K562 (cell line): Measurements from ENCODE around the gene TRNT1. TPM values are rescaled to one million over a fixed set of nuclear protein-coding genes. Genes with fewer than 3 reads are reported as not detected.

ENCODE experiments used
- ARID1B ChIP-seq: fragments of 450-650 bp; IDR thresholded peaks from 2 replicates; pipeline ENCODE4 v1.6.1; 2016; ENCODE audit warnings: antibody characterized with exemption, mild to moderate bottlenecking, inconsistent platforms
- CEBPG ChIP-seq, 3 experiments: fragments of 200-800 bp in 1 of 3; sonication (Bioruptor generic) in 1 of 3; sonication (generic) in 1 of 3; formaldehyde crosslinking in 1 of 3; IDR thresholded peaks in 2 of 3; conservative IDR thresholded peaks in 1 of 3; 2 replicates each; pipeline versions ENCODE4 v1.6.1 to v1.8.0; 2016 to 2022; ENCODE audit warnings: missing compliant biosample characterization in 2 of 3, missing genetic modification characterization in 2 of 3, mild to moderate bottlenecking in 1 of 3, missing genetic modification reagents in 1 of 3
- CSDE1 ChIP-seq, 2 experiments: fragments of 450-650 bp; IDR thresholded peaks; 2 replicates each; pipeline ENCODE4 v1.6.1; 2016; ENCODE audit warnings: mild to moderate bottlenecking in 1 of 2
- ETV1 ChIP-seq: fragments of 450-650 bp; conservative IDR thresholded peaks from 2 replicates; pipeline ENCODE4 v1.6.1; 2016; ENCODE audit warnings: missing genetic modification characterization, control low read depth, low read depth, missing compliant biosample characterization
- ID3 ChIP-seq, 2 experiments: fragments of 250-450 bp in 1 of 2; fragments of 450-650 bp in 1 of 2; sonication (Bioruptor Pico) in 1 of 2; IDR thresholded peaks; 2 replicates each; pipeline versions ENCODE4 v1.6.1 to v1.8.0; 2016 to 2021; ENCODE audit warnings: mild to moderate bottlenecking in 2 of 2, moderate library complexity in 2 of 2, missing compliant biosample characterization in 1 of 2, missing genetic modification characterization in 1 of 2
- JUN ChIP-seq, 2 experiments: sonication (generic) in 1 of 2; formaldehyde crosslinking in 1 of 2; IDR thresholded peaks; 2 replicates each; pipeline versions ENCODE4 v1.6.1 to v1.8.0; 2012 to 2022; ENCODE audit warnings: borderline replicate concordance in 2 of 2, mild to moderate bottlenecking in 2 of 2, improper control_type of control experiment in 1 of 2, low read depth in 1 of 2, low read length in 1 of 2, missing genetic modification reagents in 1 of 2
- PML ChIP-seq: IDR thresholded peaks from 2 replicates; pipeline ENCODE4 v1.6.1; 2012; ENCODE audit warnings: low read length, inconsistent platforms
- PRMT5 ChIP-seq: sonication (generic); formaldehyde crosslinking; IDR thresholded peaks from 2 replicates; pipeline ENCODE4 v1.5.0; 2020; ENCODE audit warnings: missing genetic modification reagents
- polyA plus RNA-seq, 8 experiments: library from polyadenylated mRNA; depleted of rRNA in 4 of 8; stranded (reverse) in 5 of 8; unstranded in 3 of 8; fragments of >200 nt; fragmentation: Nextera tagmentation in 2 of 8; fragmentation: Illumina TruSeq in 1 of 8; extraction: Ambion mirVana in 2 of 8; extraction: Trizol in 1 of 8; gene quantifications; 2 replicates each; pipeline versions ENCODE4 v1.2.1 to v1.2.3, GENCODE V29; 2011 to 2014; ENCODE audit warnings: inconsistent platforms in 1 of 8, missing spikeins in 1 of 8
- total RNA-seq, 7 experiments: library from RNA; depleted of rRNA in 6 of 7; stranded (reverse); fragments of >200 nt in 6 of 7; fragmentation: Illumina TruSeq in 2 of 7; extraction: Trizol in 2 of 7; gene quantifications; 2 replicates each; pipeline versions ENCODE4 v1.2.1 to v1.2.3, GENCODE V29; 2011 to 2021; ENCODE audit warnings: low replicate concordance in 1 of 7
- TF ChIP-seq, protein P1 (sequence below), 2 experiments: fragments of 450-650 bp in 1 of 2; sonication (generic) in 1 of 2; formaldehyde crosslinking in 1 of 2; IDR thresholded peaks in 1 of 2; conservative IDR thresholded peaks in 1 of 2; 2 replicates each; pipeline versions ENCODE4 v1.6.1 to v1.8.1; 2016 to 2023; ENCODE audit warnings: mild to moderate bottlenecking in 2 of 2, moderate library complexity in 2 of 2, inconsistent platforms in 1 of 2, missing genetic modification reagents in 1 of 2
- TF ChIP-seq, protein P2 (sequence below), 2 experiments: fragments of 450-650 bp; IDR thresholded peaks; 2 replicates each; pipeline ENCODE4 v1.6.1; 2018; ENCODE audit warnings: mild to moderate bottlenecking in 2 of 2, low read depth in 1 of 2; ENCODE audit not compliant: partially characterized antibody in 2 of 2
- TF ChIP-seq, protein P3 (sequence below): fragments of 250-450 bp; sonication (Bioruptor Pico); IDR thresholded peaks from 2 replicates; pipeline ENCODE4 v1.5.0; 2022; ENCODE audit warnings: mild to moderate bottlenecking

Gene TRNT1
- total and polyA plus RNA-seq, 9 of the 15 experiments (the other 6 are each of a cell fraction or from before 2014, with no cell fraction given), result 38.1 to 58.2 (median 47.4) TPM

DNA sequence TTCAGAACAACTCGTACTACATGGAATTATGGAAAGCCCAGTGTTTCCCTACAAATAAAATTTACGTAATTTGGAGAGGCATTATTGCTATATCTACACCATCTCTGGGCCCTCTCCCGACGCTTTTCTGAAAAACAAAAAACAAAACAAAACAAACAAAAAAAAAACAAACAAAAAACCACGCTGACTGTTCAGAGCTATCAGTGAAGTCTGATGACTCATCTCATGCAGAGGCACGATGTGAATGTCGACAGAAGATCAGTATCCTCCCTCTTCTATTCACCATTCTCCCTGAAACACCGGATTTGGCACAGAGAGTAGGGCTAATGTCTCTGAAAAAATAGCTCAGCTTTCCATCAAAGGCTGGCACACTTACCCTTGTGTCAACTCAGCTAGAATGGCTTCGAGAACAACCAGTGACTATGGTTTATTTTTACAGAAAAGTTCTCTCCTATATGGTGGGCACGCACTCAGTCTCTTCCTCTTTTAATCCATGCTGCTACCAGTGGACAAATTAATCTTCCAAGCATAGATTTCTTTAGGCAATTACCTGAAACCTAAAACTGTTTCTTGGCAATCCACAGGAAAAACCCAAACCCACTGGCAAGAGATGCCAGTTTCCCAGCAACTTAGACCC is 51.2 kb downstream of the TRNT1 start (continued):
- TF ChIP-seq ID3 (CRISPR knock-in tag; IDR thresholded peaks at IDR 0.05), result no peak
- no peak for TF ChIP-seq ID3 (tag; IDR thresholded peaks at IDR 0.05)
- TF ChIP-seq, protein P1, sequence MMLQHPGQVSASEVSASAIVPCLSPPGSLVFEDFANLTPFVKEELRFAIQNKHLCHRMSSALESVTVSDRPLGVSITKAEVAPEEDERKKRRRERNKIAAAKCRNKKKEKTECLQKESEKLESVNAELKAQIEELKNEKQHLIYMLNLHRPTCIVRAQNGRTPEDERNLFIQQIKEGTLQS (IDR thresholded peaks at IDR 0.05), result peak; percentile 93
- TF ChIP-seq, protein P1 (CRISPR knock-in tag; conservative IDR thresholded peaks at IDR 0.05), result no peak
- TF ChIP-seq PRMT5, result no peak
- no peak for TF ChIP-seq PML
- TF ChIP-seq ARID1B, result peak; percentile 56
- TF ChIP-seq CEBPG (CRISPR knock-in tag; IDR thresholded peaks at IDR 0.05), result no peak
- no peak for TF ChIP-seq CEBPG (tag; conservative IDR thresholded peaks at IDR 0.05 in 1 of 2, IDR thresholded peaks at IDR 0.05 in 1 of 2)
- TF ChIP-seq ETV1 (tag), result no peak
- TF ChIP-seq JUN (IDR thresholded peaks at IDR 0.05; ENCODE audit: borderline replicate concordance, low read depth, low read length), result peak; percentile 56
- TF ChIP-seq JUN (CRISPR knock-in tag; IDR thresholded peaks at IDR 0.05; ENCODE audit: borderline replicate concordance), result no peak
- TF ChIP-seq, protein P2, sequence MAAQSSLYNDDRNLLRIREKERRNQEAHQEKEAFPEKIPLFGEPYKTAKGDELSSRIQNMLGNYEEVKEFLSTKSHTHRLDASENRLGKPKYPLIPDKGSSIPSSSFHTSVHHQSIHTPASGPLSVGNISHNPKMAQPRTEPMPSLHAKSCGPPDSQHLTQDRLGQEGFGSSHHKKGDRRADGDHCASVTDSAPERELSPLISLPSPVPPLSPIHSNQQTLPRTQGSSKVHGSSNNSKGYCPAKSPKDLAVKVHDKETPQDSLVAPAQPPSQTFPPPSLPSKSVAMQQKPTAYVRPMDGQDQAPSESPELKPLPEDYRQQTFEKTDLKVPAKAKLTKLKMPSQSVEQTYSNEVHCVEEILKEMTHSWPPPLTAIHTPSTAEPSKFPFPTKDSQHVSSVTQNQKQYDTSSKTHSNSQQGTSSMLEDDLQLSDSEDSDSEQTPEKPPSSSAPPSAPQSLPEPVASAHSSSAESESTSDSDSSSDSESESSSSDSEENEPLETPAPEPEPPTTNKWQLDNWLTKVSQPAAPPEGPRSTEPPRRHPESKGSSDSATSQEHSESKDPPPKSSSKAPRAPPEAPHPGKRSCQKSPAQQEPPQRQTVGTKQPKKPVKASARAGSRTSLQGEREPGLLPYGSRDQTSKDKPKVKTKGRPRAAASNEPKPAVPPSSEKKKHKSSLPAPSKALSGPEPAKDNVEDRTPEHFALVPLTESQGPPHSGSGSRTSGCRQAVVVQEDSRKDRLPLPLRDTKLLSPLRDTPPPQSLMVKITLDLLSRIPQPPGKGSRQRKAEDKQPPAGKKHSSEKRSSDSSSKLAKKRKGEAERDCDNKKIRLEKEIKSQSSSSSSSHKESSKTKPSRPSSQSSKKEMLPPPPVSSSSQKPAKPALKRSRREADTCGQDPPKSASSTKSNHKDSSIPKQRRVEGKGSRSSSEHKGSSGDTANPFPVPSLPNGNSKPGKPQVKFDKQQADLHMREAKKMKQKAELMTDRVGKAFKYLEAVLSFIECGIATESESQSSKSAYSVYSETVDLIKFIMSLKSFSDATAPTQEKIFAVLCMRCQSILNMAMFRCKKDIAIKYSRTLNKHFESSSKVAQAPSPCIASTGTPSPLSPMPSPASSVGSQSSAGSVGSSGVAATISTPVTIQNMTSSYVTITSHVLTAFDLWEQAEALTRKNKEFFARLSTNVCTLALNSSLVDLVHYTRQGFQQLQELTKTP (IDR thresholded peaks at IDR 0.05; ENCODE audit: low read depth in 1 of 2, partially characterized antibody in 2 of 2), result peak in 1 of 2 experiments; percentile 39
- TF ChIP-seq, protein P3, sequence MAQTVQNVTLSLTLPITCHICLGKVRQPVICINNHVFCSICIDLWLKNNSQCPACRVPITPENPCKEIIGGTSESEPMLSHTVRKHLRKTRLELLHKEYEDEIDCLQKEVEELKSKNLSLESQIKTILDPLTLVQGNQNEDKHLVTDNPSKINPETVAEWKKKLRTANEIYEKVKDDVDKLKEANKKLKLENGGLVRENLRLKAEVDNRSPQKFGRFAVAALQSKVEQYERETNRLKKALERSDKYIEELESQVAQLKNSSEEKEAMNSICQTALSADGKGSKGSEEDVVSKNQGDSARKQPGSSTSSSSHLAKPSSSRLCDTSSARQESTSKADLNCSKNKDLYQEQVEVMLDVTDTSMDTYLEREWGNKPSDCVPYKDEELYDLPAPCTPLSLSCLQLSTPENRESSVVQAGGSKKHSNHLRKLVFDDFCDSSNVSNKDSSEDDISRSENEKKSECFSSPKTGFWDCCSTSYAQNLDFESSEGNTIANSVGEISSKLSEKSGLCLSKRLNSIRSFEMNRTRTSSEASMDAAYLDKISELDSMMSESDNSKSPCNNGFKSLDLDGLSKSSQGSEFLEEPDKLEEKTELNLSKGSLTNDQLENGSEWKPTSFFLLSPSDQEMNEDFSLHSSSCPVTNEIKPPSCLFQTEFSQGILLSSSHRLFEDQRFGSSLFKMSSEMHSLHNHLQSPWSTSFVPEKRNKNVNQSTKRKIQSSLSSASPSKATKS (CRISPR knock-in tag), result no peak
- TF ChIP-seq CSDE1 (IDR thresholded peaks at IDR 0.05), result no peak
